Right hindlimb (tissue), 1 donor: ENCODE data around the gene MALL.
A peak's percentile ranks its signal among the peaks of the same experiment; 100 is the strongest.
"Not testable (repeated sequence)": the region's sequence is repeated elsewhere in the genome, so short reads cannot be mapped to it uniquely, and the experiment has no call there.

ENCODE experiments used
- DNase-seq: peaks from one replicate; pipeline ENCODE4 v3.0.0-alpha.2; 2018

The MALL gene

GRCh38 chr2:110097506-110098220 is 18.0 kb downstream of the MALL start:
- DNase-seq: no peak

- no peak for DNase-seq
These were observed 19.5 kb downstream of the MALL start for GRCh38 chr2:110095994-110096633.

GRCh38 chr2:110094884-110095534 is 20.6 kb downstream of the MALL start:
- DNase-seq: not testable (repeated sequence)

- not testable (repeated sequence) for DNase-seq
These were observed 21.7 kb downstream of the MALL start for GRCh38 chr2:110093924-110094323.

- DNase-seq: not testable (repeated sequence)
These were observed 25.5 kb downstream of the MALL start for GRCh38 chr2:110090164-110090563.

- not testable (repeated sequence) for DNase-seq
These were observed 31.9 kb downstream of the MALL start for GRCh38 chr2:110083757-110084156.

GRCh38 chr2:110083162-110083561 is 32.5 kb downstream of the MALL start:
- DNase-seq: not testable (repeated sequence)

GRCh38 chr2:110078104-110078503 is 37.5 kb downstream of the MALL start:
- not testable (repeated sequence) for DNase-seq

GRCh38 chr2:110075896-110076295 is 39.7 kb downstream of the MALL start:
- DNase-seq: not testable (repeated sequence)

- DNase-seq: peak; percentile 6
These were observed 45.8 kb downstream of the MALL start for GRCh38 chr2:110069869-110070268.

GRCh38 chr2:110068153-110068552 is 47.5 kb downstream of the MALL start:
- DNase-seq: not testable (repeated sequence)

- not testable (repeated sequence) for DNase-seq
These were observed 53.3 kb downstream of the MALL start for GRCh38 chr2:110062332-110062731.

- DNase-seq: not testable (repeated sequence)
These were observed 55.1 kb downstream of the MALL start for GRCh38 chr2:110060550-110060949.

GRCh38 chr2:110059694-110060358 is 55.8 kb downstream of the MALL start:
- DNase-seq: not testable (repeated sequence)

- DNase-seq: not testable (repeated sequence)
These were observed 56.5 kb downstream of the MALL start for GRCh38 chr2:110059009-110059693.

GRCh38 chr2:110058034-110058433 is 57.6 kb downstream of the MALL start:
- DNase-seq: not testable (repeated sequence)

GRCh38 chr2:110055819-110056408 is 59.7 kb downstream of the MALL start:
- DNase-seq: not testable (repeated sequence)

- DNase-seq: peak; percentile 75
These were observed 60.9 kb downstream of the MALL start for GRCh38 chr2:110054521-110055407.

GRCh38 chr2:110053688-110054087 is 61.9 kb downstream of the MALL start:
- DNase-seq: not testable (repeated sequence)

GRCh38 chr2:110052166-110052565 is 63.5 kb downstream of the MALL start:
- DNase-seq: not testable (repeated sequence)

- not testable (repeated sequence) for DNase-seq
These were observed 65.4 kb downstream of the MALL start for GRCh38 chr2:110050222-110050621.
